Activated CD8-positive, alpha-beta memory T cell treated with anti-CD3 and anti-CD28 coated beads for 48 hours (primary cell): Measurements from ENCODE around the gene VAMP8.
"Not testable (repeated sequence)": the region's sequence is repeated elsewhere in the genome, so short reads cannot be mapped to it uniquely, and the experiment has no call there.

ENCODE experiments used
- DNase-seq, 3 experiments: peaks; one replicate each; pipeline ENCODE4 v3.0.0-alpha.2; 2020; ENCODE audit warnings: low read depth in 2 of 3, low spot score in 2 of 3

The VAMP8 gene

GRCh38 chr2:85579266-85579935, 2.0 kb downstream of the VAMP8 start:
- DNase-seq: no peak

- no peak for DNase-seq
These were observed 2.8 kb downstream of the VAMP8 start for GRCh38 chr2:85580206-85580605.

GRCh38 chr2:85582492-85582891, 5.1 kb downstream of the VAMP8 start:
- no peak for DNase-seq

- no peak for DNase-seq
These were observed 6.4 kb downstream of the VAMP8 start for GRCh38 chr2:85583667-85584353.

- DNase-seq: peak in 1 of 3 experiments; percentile 27
These were observed 7.0 kb downstream of the VAMP8 start, which contains the start of gene VAMP5 for GRCh38 chr2:85584354-85584856. VAMP5 (plus strand) TSS chr2:85584431; CDS start chr2:85584491, 60 bp downstream.

- DNase-seq: no peak
These were observed 7.7 kb downstream of the VAMP8 start for GRCh38 chr2:85584857-85585780.

- no peak for DNase-seq
These were observed 8.4 kb downstream of the VAMP8 start for GRCh38 chr2:85585781-85586105.

GRCh38 chr2:85588236-85588635, 10.8 kb downstream of the VAMP8 start:
- DNase-seq: no peak

GRCh38 chr2:85588645-85589044, 11.3 kb downstream of the VAMP8 start:
- DNase-seq: no peak

GRCh38 chr2:85589181-85589580, 11.8 kb downstream of the VAMP8 start:
- no peak for DNase-seq

GRCh38 chr2:85589982-85590791, 12.8 kb downstream of the VAMP8 start:
- no peak for DNase-seq

GRCh38 chr2:85590950-85591349, 13.6 kb downstream of the VAMP8 start:
- DNase-seq: no peak

GRCh38 chr2:85591563-85591962, 14.2 kb downstream of the VAMP8 start:
- no peak for DNase-seq

- not testable (repeated sequence) for DNase-seq
These were observed 14.9 kb downstream of the VAMP8 start for GRCh38 chr2:85592299-85592698.

- DNase-seq: no peak
These were observed 15.6 kb downstream of the VAMP8 start for GRCh38 chr2:85593023-85593422.

GRCh38 chr2:85594715-85595300, 17.4 kb downstream of the VAMP8 start:
- no peak for DNase-seq

GRCh38 chr2:85595301-85596025, 18.1 kb downstream of the VAMP8 start, which contains the start of gene RNF181:
RNF181 (plus strand) TSS chr2:85595745; CDS start chr2:85595764, 19 bp downstream.
- DNase-seq: peak; percentile 66 to 76 (median 72)

- no peak for DNase-seq
These were observed 18.6 kb downstream of the VAMP8 start for GRCh38 chr2:85596026-85596333.

GRCh38 chr2:85596486-85597143, 19.2 kb downstream of the VAMP8 start:
- DNase-seq: no peak
